ENCODE results near the gene MAPK7.

The MAPK7 gene

GRCh38 chr17:19409509-19409908, 31.2 kb downstream of the MAPK7 start:
- H3K4me3 ChIP-seq (ENCODE audit: low read length), result no peak overlapping the region
- TF ChIP-seq CTCF (conservative IDR thresholded peaks at IDR 0.05; ENCODE audit: low read depth, low read length), result no peak
- no peak for DNase-seq (ENCODE audit: low read depth)

- TF ChIP-seq CTCF (conservative IDR thresholded peaks at IDR 0.05; ENCODE audit: low read depth, low read length), result no peak
- DNase-seq (ENCODE audit: low read depth), result no peak
- H3K4me3 ChIP-seq (ENCODE audit: low read length), result no peak overlapping the region
These were observed 31.8 kb downstream of the MAPK7 start for GRCh38 chr17:19410091-19410490.

GRCh38 chr17:19410875-19411620, 32.8 kb downstream of the MAPK7 start, which contains the start of gene RNF112:
Gene RNF112 (plus strand): TSS chr17:19411232. CDS start chr17:19411409, 177 bp downstream.
- no peak for TF ChIP-seq CTCF (conservative IDR thresholded peaks at IDR 0.05; ENCODE audit: low read depth, low read length)
- H3K4me3 ChIP-seq (ENCODE audit: low read length), result no peak within 1 kb of the TSS
- no peak for DNase-seq (ENCODE audit: low read depth)

GRCh38 chr17:19411631-19412030, 33.3 kb downstream of the MAPK7 start:
- no peak for TF ChIP-seq CTCF (conservative IDR thresholded peaks at IDR 0.05; ENCODE audit: low read depth, low read length)
- H3K4me3 ChIP-seq (ENCODE audit: low read length), result no peak overlapping the region
- no peak for DNase-seq (ENCODE audit: low read depth)

GRCh38 chr17:19412510-19412909, 34.2 kb downstream of the MAPK7 start:
- H3K4me3 ChIP-seq (ENCODE audit: low read length), result no peak overlapping the region
- no peak for TF ChIP-seq CTCF (conservative IDR thresholded peaks at IDR 0.05; ENCODE audit: low read depth, low read length)
- no peak for DNase-seq (ENCODE audit: low read depth)

- no peak for DNase-seq (ENCODE audit: low read depth)
- TF ChIP-seq CTCF (conservative IDR thresholded peaks at IDR 0.05; ENCODE audit: low read depth, low read length), result no peak
- no peak overlapping the region for H3K4me3 ChIP-seq (ENCODE audit: low read length)
These were observed 34.7 kb downstream of the MAPK7 start for GRCh38 chr17:19412984-19413383.

GRCh38 chr17:19413761-19414160, 35.5 kb downstream of the MAPK7 start:
- TF ChIP-seq CTCF (conservative IDR thresholded peaks at IDR 0.05; ENCODE audit: low read depth, low read length), result no peak

More at GRCh38 chr17:19413761-19414160, 35.5 kb downstream of the MAPK7 start:
- H3K4me3 ChIP-seq (ENCODE audit: low read length), result no peak overlapping the region
- no peak for DNase-seq (ENCODE audit: low read depth)
